ENCODE results near the gene ATXN2L.
"Not testable (repeated sequence)": the region's sequence is repeated elsewhere in the genome, so short reads cannot be mapped to it uniquely, and the experiment has no call there.

The ATXN2L gene

DNA sequence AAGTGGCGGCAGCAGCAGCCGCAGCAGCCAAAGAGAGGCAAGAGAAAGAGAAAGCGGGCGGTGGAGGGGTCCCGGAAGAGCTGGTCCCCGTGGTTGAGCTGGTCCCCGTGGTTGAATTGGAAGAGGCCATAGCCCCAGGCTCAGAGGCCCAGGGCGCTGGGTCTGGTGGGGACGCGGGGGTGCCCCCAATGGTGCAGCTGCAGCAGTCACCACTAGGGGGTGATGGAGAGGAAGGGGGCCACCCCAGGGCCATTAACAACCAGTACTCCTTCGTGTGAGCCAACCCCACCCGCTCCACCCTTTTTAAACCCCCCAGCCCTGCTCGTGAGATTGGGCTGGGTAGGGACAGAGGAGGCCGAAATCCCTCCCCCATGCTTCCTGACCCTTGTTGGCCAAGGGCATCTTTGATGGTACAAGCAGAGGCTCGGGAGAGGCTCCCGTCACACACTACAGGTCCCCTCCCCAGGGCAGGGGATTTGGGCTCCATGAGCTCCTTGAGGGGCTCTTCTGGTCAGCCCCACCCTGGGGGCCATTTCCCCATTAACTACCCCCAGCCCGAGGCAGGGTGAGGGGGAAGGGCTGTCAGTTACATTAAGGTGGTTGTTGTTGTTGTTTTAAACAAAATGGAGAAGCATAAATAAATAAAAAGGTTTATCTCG lies 50.9 kb downstream of the ATXN2L start:
- no peak for DNase-seq

DNA sequence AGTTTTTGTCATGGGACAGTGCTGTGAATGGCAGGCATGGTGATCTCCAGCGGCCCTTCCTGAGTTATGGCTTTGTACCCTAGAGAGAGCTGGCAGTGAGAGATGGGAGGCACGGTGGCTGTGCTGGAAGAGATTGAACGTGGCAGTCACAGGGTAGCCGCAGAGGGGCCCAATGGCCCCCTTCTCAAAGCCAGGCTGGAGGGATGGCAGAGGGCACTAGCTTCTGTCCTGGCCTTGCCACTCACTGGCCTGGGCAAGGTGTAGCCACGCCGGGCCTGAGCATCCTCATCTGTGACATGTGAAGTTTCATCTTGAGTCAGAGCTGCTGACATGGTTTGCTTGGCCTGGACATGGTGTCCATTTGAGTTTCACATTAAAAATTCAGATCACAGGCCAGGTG lies 51.6 kb downstream of the ATXN2L start:
- no peak for DNase-seq

DNA sequence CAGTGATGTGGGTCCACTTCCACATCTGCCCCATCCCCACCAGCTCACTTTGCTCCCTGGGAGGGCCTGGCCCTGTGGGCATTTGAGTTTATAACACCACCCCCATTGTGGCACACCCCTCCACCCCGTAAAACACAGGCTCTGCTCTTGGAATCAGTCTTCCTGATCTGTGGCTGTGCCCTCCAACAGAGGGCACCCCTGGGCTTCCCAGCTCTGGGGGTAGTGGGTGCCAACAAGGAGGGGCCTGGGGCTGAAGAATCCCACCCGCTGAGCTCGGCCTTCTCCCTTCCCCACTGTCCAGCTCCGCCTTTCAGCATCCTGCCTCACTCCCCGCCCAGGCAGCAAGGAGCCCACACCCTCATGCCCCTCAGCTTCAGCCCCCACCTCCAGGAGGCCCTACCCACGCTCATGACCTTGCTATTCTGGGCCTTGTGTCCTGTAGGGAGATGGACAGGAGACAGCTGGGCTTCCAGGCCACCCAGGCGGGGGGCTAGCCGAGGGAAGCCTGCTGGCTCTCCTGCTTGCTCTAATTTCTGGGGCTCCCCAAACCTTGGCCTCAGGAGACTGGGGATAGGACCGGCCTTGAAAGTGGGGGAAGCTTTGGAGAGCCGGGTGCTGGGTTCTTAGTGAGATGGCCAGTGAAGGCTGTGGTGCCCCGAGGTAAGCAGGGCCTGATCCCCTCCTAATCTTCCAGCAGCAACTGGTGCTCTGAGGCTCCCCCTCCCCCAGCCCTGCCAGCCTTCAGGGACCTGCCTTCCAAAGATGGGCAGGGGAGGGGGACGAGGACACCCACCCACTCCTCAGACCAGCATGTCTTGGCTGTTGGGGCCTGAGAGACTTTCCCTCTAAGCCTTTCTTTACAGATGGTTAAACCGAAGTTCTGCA lies 52.6 kb downstream of the ATXN2L start:
- DNase-seq = no peak

DNA sequence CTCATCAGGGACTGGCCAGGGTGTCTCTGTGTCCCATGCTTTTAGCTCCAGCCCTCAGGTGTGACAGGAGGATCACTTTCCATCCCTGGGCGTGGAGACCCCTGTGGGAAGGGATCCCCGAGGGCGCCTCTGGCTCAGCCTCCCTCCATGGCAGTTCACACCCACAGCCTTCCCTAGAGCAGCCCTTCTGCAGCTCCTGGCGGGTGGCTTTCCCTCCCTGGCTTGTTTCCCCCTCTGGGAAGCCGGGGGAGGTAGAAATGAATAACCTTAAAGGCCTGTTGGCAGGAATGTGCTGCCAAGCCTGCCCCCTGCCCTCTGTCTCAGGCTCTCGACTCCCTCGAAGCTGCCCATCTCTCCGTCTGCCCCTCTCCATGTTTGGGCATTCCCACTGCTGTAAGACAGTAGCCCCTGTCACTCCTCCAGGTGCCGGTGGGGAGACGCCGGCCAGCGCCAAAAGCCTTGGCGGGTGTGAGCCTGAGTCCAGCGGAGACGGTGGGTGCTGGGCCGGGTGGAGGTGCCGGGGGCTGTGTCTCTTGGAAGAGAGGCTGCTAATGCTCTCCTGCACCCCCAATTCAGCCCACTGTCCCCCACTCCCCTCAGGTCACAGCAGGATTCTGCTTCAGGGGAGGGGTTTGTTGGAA lies 53.3 kb downstream of the ATXN2L start:
- no peak for DNase-seq

DNA sequence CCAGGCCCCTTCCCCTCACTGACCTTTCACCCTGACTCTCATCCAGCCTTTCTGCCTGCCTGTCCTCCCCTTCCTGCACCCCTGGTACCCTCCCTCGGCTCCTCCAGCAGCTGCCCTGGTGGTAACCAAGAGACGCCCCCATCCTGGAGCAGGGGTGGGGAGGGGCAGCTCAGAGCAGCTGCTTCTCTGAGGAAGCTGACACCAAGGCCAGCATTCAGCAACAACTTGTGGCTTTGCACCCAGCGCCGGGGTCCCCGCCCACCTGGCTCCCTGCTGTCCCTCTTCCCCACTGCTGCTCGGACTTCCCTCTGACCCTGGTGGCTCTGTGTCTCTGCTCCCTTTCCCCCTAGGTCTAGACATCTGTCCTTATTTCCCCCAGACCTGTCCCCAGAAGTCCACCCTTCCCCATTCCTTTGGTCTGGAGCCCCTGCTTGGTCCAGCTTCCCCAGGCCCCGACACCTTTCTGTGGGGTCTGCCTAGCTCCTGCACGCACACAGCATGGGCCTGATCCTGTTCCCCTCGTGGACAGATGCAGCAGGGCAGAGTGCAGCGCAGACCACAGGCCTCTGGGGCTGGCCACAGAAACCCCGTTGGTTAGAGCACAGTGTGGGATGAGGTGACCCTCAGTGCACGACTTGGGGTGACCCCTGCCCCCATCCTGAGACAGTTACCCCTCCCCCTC lies 54.3 kb downstream of the ATXN2L start:
- no peak for DNase-seq

DNA sequence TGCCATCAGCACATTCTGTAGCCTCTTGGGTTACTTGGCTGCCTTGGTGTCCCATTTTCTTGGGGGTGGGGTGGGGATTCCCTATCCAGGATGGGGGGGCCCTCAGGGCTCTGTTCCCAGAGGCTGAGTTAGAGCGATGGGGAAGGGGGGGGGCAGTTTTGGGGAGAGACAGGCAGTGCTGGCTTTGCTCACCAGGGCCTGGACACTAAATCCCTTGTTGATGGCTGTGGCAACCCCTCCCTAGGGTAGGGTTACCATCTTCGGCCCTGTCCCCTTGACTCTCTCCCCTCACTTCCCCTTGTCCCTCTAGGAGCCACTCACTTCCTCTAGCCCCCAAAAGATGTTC lies 54.8 kb downstream of the ATXN2L start:
- no peak for DNase-seq

DNA sequence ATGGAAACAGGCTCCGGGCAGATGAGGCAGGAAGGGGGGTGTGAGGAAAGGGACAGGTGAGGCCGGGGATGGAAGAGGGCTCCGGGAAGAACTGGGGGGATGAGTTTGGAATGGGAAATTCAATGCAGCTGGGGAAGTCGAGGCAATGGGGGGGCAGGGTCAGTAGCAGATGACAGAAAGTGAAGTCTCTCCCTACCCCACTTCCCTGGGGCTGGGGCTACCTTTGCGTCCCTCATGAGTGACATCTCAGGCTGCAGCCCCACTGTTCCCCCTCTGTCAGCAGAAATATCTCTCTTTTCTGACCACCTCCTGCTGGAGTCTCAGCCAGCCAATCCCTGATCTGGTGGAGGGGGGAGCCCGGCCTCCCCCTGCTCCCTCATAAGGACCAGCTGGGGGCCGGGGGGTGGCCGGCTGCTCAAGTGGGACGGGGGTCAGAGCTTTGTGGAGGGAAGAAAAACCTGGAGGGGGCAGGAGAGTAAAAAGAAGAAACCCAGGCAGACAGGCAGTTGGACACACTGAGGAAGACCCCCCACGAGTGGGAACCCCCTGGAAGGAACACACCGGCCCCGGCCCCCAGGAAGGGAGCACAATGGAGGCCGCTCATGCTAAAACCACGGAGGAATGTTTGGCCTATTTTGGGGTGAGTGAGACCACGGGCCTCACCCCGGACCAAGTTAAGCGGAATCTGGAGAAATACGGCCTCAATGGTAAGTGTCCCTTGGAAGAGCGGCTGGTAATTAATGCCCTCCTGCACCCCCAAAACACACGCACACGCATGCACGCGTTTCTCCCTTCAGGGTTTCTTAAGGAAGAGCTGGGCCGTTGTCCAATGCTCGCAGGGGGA lies 55.5 kb downstream of the ATXN2L start, which contains the start of gene ATP2A1:
TSS of gene ATP2A1 (plus strand) at position 406 of the 844 bp plus-strand sequence. CDS start at position 590, 184 bp downstream.
- no peak for DNase-seq

DNA sequence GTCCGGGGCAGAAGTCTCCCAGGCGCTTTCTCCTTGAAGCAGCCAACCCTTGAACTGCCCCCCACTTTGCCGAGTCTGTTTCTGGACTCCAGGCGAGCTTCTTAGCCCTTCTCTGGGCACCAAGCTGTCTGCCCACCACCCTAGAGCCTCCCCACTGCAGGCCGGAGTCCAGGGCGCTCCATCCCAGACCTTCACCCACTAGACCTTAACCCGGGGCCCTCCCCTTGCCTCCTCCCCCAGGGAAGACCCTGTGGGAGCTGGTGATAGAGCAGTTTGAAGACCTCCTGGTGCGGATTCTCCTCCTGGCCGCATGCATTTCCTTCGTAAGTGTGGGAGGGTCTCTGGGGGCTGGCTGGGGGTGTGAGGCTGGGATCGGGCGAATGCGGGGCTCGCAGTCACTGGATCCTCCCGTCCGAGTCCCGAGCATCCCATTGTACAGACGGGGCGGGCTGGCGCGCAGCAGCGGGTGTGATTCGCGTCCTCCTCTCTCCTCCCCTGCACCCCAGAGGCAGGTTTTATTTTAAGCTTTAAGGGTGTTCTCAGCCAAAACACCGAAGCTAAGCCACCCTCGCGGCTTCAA lies 56.6 kb downstream of the ATXN2L start:
- DNase-seq = no peak

DNA sequence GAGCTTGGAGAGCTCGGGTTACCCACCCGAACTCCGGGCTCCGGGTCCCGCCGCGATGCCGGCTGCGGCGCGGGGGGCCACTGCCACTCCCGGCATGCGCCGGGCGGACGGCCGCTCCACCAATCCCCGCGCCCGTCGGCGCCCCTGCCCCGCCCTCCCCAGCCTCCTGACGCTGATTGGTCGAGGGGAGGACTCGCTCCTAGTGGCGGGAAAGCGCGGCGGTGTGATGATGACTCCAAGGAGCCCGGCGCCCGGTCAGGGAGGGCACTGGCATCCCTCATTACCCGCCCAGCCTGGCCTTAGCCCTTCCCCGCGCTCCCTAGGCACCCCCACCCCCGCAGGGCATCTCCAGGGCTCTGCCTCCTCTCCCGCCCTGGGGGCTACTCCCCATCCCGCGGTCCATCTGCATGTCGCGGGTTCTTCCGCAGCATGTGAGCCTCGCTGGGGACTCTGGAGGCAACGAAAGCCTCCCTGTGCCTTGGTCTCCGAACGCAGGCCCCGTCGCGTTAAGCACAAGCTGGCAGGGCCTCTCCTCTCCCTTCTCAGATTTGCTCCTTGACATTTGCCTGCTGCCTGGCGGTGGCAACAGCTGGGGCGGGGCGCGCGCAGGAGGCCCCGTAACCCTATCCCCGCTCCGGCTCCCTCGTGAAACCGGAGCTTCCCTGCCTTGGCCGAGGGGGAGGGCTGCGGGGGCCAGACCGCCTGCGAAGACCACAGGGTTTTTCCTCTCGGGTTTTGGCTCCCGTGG lies 57.2 kb downstream of the ATXN2L start:
- DNase-seq = peak; percentile 87

DNA sequence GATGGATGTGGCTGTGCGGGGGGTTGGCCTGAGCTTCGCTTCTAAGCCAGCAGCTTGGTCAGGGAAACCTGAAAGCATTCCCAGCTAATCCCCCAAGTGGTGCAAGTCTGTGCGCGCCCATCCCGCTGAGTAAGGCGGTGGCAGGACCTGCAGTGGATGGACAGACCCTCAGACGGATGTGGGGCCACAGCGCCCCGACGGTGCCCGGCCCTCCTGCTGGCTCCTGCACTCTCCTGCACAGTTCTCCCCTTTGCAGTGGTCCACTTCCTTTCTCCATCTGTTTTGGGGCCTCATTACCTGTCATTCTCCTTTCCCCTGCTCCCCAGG lies 57.8 kb downstream of the ATXN2L start:
- DNase-seq = no peak

DNA sequence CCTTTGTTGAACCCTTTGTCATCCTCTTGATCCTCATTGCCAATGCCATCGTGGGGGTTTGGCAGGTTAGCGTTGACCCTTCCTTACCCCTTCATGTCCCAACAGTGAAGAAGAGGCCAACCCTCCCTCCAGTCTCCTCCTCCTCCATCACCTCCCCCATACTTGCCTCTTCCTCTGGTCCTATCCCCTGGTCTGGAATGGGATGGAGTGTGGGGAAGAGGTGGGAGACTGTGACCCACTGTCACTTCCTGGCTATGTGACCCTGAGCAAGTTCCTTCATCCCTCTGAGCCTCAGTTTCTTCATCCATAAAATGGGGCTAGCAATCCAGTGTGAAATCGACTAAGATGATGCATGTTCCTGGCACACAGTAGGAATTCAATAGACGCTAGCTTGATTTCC lies 58.2 kb downstream of the ATXN2L start:
- DNase-seq = no peak

DNA sequence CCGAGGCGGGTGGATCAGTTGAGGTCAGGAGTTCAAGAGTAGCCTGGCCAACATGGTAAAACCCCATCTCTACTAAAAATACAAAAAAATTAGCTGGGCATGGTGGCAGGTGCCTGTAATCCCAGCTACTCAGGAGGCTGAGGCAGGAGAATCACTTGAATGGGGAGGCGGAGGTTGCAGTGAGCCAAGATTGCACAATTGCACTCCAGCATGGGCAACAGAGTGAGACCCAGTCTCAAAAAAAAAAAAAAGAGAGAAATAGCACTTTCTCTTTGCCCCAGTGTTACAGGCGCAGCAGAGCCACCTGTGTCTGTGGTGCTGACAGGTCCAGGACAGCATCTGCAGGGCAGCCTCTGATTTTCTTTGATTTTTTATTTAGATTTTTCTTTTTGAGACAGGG lies 58.8 kb downstream of the ATXN2L start:
- not testable (repeated sequence) for DNase-seq

DNA sequence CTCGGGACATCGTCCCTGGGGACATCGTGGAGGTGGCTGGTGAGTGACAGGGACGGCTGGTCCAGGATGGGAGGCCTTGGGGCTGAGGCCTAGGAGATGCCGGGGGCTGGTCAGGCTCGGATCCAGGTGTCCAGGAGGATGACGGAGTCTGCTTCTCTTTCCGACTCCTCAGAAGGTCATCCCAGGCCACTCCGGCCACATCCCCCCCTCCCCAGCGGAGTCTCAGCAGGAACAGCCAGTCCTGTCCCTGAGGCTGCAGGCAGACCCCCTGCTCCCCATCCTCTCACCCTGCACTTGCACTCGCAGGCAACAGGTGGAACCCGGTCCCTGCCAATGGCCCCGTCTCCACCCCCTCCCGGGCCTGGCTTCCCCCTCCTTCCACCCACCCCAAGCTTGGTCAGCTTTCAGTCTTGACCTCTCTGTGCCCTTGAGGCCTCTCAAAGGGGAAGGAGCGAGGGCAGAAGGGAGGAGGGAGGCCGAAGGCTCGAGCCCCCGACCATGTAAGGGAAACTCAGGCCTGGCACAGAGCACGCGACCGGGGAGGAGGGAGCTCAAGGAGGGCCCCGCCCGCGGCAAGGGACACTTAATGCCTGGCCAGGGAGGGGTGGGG lies 59.9 kb downstream of the ATXN2L start:
- no peak for DNase-seq

DNA sequence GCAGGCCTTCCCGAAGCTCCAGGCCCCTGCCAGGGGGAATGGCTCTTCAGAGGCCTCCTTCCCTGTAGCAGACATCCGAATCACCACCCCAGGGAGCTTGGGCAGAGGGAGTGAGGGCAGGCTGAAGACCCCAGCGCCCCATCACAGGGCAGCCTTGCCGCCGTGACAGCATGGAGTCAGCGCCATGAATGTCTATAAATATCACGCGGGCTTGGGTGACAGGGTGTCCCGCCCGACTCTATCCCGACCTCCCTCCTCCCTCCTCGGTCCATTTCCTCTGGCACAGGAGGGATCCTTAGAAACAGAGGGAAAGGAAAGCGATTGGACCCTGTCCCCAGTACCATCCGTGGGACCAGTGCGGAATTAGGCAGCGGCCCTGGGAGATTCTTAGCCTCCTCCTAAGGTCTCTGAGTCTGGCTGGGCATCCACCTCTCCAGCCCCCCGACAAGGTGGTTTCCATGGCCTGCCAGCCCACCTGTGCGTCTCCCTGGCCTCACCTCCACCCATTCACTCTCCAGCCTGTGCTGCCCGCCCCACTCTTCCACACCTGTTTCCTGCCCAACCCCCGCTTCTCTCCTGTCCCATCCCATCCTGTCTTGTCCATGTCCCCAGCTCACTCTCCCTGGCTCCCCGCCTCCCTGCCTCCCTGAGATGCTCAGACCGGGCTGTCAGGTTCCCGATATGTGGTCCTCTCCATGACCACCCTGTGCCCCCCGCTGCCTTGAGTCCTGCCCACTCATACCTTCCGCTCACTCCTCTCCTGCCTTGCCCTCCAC lies 60.6 kb downstream of the ATXN2L start:
- no peak for DNase-seq

DNA sequence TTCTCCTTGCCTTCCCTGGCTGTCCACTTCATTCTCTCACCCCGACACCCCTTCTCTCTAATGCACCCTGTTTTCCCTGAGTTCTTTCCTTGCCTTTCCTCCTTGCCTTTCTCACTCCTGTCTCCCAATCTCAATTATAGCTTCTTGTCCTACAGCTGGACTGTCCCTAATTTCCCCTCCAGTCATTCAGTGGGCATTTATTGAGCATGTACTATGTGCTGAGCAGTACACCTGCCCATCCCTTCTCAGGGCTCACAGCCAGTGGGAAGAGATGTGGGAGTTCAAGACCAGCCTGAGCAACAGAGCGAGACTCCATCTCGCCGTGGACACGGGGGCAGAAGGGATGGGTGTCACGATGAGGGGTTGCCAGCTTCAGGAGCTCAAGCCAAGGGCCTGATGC lies 61.2 kb downstream of the ATXN2L start:
- DNase-seq = no peak

All from fibroblast of skin of scalp (primary cell).